Activated CD4-positive, alpha-beta T cell treated with anti-CD3 and anti-CD28 coated beads for 24 hours (primary cell): ENCODE data around the gene CDH6.

Experiments used
- DNase-seq, 2 donors: peaks; one replicate each; pipeline ENCODE4 v3.0.0-alpha.2; 2020; ENCODE audit warnings: low read depth in 2 of 2

The CDH6 gene

DNA sequence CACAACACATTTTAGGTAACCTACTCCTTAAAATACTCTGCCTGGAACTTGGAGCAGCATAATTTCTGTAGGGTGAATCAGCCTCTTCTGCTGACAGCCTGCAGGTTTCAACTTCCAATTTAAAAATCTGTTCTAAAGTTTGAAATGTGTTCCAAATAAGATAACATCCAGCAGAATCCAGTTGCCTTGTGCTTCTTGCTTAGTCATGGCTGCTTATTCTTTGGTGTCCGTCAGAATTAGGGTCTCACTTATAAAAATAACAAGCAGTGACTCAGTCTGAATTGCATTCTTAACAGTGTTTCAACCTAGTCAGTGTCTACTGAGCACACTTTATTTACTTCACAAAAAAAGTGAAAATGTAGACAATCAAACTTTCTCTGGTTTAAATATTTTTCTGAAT is 3.7 kb downstream of the CDH6 start:
- DNase-seq = no peak

DNA sequence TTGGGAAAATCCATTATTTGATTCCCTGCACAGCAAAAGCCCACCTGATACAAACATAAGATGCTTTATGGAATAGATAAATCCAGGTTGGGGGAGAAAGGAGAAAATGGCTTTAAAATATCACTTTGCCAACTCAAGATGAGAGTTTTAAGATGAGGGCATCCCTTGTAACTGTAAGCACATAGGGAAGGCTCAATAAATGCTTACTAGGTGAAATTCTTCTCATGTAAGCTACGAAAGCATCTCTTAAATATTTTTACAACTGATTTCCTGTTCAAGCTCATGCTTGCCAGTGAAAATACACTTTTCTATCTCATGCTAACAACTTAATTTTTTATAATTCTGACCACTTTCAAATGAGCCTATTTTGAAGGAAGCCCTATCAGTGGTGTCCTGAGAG is 11.5 kb downstream of the CDH6 start:
- DNase-seq = no peak

- no peak for DNase-seq
These were observed 14.6 kb downstream of the CDH6 start for GRCh38 chr5:31208043-31208442.

- DNase-seq = no peak
These were observed 15.8 kb downstream of the CDH6 start for GRCh38 chr5:31209334-31209733.

GRCh38 chr5:31211098-31211497 is 17.6 kb downstream of the CDH6 start:
- DNase-seq = no peak

DNA sequence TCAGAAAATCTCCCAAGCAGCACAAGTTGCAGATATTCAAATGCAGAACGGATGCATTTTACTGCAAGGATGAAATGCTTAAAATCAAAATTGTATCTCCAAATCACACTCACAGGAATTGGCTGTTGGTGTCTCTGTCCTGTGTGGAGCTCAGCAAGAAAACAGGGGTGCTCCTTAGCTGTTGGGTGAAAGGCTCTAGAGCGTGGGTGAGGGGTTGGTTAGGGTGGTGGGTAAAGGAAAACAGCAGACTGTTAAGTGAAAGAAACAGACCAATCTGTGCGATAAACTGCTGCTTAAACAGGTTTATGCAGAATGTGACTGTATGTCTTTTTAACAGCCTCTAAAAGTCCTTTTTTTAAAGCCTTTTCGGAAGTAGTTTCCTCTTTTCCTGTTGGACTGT is 19.8 kb downstream of the CDH6 start:
- DNase-seq = no peak

DNA sequence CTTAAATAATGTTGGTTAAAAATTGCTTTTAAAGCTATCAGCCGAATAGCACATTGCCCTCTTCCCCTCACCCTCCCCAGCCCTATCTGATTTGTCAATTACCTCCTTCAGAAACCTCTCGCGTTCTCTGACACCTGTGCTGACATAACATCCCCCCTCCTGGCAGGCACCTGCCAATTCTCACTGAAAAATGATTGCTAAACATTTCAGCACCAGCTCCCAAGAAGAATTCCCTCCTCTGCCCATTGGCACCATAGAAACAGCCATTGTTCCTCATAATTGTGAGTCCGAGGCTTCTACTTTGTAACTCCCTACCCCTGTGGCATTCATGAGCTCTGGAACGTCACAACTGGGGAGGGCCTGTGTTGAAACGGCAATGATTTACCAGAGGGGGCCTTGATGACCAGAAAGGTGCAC is 20.2 kb downstream of the CDH6 start:
- DNase-seq = no peak

- DNase-seq = no peak
These were observed 20.7 kb downstream of the CDH6 start for GRCh38 chr5:31214229-31214628.

DNA sequence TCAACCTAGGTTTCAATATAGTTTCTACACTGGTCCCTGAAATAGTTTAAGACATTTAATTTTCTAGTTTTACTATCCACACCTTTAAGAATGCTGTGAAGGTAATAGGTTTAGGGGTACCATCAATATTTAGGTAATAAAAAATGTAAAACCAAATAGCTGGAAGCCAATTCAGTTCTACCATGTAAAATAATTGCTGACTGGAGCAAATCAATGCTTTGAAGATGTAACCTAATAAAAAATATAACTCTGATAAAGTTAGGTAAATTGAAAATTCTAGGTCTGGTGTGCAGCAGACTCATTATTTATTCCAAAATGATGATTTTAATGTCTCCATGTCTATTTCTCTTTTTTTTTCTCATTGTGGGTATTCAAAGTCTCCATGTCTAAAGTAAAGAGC is 21.8 kb downstream of the CDH6 start:
- no peak for DNase-seq

- DNase-seq = no peak
These were observed 24.0 kb downstream of the CDH6 start for GRCh38 chr5:31217446-31217845.

DNA sequence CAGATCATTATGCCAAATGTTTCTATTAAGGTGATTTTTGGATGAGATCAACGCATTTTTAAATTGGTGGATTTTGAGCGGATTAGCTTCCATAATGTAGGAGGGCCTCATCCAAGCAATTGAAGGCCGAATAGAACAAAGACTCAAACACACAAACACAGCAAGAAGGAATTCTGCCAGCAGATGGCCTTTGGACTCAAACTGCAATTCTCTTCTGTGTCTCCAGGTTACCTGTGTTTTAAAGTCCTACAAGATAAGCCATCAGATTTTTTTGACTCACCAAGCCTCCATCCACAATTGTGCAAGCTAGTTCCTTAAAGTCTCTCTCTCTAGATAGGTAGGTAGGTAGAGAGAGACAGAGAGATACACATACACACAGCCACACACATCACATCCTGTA is 25.5 kb downstream of the CDH6 start:
- DNase-seq = no peak

GRCh38 chr5:31221001-31221400 is 27.5 kb downstream of the CDH6 start:
- DNase-seq = no peak

- DNase-seq = no peak
These were observed 31.6 kb downstream of the CDH6 start for GRCh38 chr5:31225118-31225517.

GRCh38 chr5:31225613-31226012 is 32.1 kb downstream of the CDH6 start:
- no peak for DNase-seq

- DNase-seq = no peak
These were observed 33.2 kb downstream of the CDH6 start for GRCh38 chr5:31226651-31227050.

- DNase-seq = no peak
These were observed 35.8 kb downstream of the CDH6 start for GRCh38 chr5:31229266-31229665.

- DNase-seq = no peak
These were observed 37.8 kb downstream of the CDH6 start for GRCh38 chr5:31231177-31231838.

DNA sequence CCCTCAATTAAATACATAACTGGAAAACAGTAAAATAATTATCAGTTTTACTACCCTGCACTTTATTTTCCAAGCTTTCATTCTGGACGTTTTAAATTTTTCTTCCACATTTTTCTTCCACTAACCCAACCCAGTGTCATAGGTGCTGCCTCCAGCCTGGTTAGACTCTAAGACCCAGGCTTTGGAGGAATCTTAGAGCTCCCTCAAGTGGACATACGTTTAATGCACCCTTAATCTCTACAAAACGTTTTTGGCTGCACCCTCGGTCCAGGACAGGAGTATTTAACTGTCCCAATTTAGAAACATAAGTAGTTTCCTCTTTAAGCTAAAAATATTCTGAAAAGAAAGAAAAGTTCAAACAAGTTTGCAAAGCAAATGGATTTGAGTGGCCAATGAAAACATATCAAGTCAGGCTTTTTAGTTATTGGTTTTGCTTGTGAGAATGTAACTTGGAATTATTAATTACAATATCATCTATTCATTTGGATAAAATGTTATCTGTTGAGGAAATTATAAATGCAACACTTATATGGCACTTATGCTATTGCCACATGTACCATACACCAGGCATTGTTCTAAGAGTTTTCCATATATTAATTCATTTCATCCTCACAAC is 38.9 kb downstream of the CDH6 start:
- DNase-seq = no peak

- no peak for DNase-seq
These were observed 41.9 kb downstream of the CDH6 start for GRCh38 chr5:31235381-31235780.

DNA sequence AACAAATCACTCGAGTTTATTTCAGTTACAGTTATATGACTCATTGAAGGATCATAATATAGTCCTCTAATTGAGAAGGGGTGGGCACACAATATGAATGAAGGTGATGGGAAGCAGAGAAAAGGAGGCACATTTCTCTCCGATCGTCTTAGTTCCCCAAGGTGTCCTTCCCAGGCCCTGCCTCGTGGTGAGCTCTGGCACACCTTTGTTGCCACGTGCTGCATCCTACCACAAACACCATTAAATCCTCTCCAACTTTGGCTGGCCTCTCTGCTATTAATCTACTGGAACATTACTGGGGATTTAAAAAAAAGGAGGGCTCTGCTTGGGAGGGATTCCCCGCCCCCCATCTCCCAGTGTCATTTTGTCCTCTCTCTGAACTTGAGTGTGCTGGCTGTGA is 42.9 kb downstream of the CDH6 start:
- DNase-seq = no peak

DNA sequence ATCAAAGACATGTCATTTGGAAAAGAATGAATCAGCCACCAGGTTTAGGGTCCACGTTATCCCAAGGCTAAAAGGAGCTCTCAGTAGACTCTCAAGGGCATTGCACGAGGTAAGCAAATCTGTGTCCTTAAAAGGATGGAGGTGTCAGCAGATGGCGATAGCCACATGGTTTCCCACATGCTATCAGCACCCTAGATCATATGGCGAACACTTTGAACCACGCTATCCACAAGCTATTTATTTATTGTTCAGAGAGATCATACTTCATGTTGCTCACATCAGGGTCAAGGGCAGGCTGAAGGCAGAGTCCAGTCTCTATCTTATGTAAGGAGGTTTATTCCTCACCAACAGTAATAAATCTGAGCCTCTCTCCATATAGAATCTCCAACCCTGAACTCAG is 43.7 kb downstream of the CDH6 start:
- no peak for DNase-seq

GRCh38 chr5:31238497-31238896 is 45.0 kb downstream of the CDH6 start:
- no peak for DNase-seq

DNA sequence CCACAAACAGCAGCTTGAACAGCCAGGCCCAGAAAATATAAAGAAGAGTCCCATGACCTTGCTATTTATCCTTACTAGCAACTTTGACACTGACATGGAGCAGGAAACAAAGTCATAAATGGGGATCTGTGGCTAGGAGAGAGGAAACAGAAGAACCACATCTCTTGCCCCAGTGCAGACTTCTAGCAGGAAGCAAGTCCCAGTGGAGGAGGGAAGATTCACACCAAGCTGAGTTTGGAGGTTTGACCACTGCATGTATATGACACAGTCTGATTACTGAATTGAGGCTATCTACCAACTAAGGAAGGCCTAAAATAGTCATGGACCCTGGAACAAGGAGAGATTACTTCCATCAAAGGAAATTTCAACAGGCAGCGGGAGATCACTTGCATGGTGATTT is 51.4 kb downstream of the CDH6 start:
- no peak for DNase-seq

- DNase-seq = no peak
These were observed 53.9 kb downstream of the CDH6 start for GRCh38 chr5:31247381-31247780.
